GM12864 (cell line): ENCODE results near the gene CELA2B.
"Not testable (repeated sequence)": the region's sequence is repeated elsewhere in the genome, so short reads cannot be mapped to it uniquely, and the experiment has no call there.

Source experiments
- DNase-seq: peaks from one replicate; pipeline ENCODE4 v3.0.0-alpha.2; 2011; ENCODE audit warnings: low read depth
- H3K4me3 ChIP-seq: 2 replicates; pipeline ENCODE4 v1.5.1; 2011; ENCODE audit warnings: mild to moderate bottlenecking, low read depth, low read length, control low read depth
- CTCF ChIP-seq: IDR thresholded peaks from 2 replicates; pipeline ENCODE4 v1.5.1; 2011; ENCODE audit warnings: low read depth, mild to moderate bottlenecking, moderate library complexity, low read length, control low read depth, inconsistent platforms; ENCODE audit errors: missing control alignments

The CELA2B gene

DNA sequence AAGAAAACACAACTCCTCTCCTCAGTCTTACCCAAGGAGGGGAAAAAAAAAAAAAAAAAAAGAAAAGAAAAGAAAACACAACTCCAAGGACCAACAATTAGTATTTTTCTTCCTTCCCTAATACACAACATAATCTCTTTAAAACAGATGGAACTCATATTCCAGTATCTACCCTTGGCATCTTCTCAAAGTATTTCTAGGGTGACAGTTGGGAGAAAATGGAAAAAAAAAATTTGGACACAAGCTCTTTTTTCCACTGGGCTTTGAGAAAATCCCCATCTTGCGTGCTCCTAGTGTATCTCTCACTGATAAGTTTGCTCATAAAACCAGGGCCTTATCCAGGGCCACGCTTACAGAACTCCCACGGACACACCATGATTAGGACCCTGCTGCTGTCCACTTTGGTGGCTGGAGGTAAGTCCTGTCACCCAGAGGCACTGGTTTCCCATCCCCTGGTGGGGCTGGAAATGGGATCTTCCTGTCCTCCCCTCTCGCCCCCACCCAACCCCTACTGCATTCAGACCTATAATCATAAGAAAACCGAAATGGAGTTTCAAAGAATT is at the start of gene CELA2B:
TSS of gene CELA2B (plus strand) at position 353 of the 563 bp plus-strand sequence. CDS start at position 375, 22 bp downstream.
- no peak for TF ChIP-seq CTCF
- no peak for DNase-seq

GRCh38 chr1:15426492-15427279 is 49.2 kb upstream of the CELA2B start:
- DNase-seq: no peak
- no peak overlapping the region for H3K4me3 ChIP-seq

More for the DNA sequence above, at the start of gene CELA2B:
- H3K4me3 ChIP-seq: no peak within 1 kb of the TSS

DNA sequence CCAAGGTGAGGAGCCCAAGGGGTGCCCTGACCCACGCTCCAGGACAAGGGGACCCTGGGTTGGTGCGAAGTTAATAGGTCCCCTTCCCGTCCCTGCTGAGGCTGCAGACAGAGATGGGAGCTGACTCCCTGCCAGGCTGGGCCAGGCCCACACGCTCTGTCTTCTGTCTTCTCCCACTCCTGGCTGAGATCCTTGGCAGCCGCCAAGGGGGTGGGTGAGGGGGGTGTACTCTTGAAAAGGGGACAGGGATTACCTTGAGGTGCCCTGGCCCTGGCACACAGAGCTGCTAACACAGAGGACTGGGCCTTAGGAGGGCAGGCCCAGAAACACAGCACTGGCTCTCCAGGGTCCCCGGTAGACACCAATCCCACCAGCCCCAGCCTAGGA is 48.6 kb upstream of the CELA2B start:
- TF ChIP-seq CTCF: no peak
- H3K4me3 ChIP-seq: no peak overlapping the region
- no peak for DNase-seq

More at GRCh38 chr1:15426492-15427279, 49.2 kb upstream of the CELA2B start:
- no peak for TF ChIP-seq CTCF

- not testable (repeated sequence) for H3K4me3 ChIP-seq, DNase-seq
Observed at GRCh38 chr1:15428252-15428651, 47.7 kb upstream of the CELA2B start.

GRCh38 chr1:15428815-15429435 is 47.0 kb upstream of the CELA2B start:
- no peak overlapping the region for H3K4me3 ChIP-seq
- DNase-seq: no peak
- no peak for TF ChIP-seq CTCF

DNA sequence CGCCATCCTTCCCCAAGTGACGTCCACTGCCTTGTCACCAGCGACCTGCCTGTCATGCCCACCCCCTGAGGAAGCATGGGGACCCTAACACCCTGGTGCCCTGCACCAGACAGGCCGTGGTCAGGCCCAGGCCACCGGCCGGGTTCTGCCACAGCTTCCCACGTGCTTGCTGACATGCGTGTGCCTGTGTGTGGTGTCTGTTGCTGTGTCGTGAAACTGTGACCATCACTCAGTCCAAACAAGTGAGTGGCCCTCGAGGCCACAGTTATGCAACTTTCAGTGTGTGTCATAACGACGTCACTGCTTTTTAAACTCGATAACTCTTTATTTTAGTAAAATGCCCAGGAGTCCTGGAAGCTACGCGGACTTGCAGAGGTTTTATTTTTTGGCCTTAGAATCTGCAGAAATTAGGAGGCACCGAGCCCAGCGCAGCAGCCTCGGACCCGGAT is 46.2 kb upstream of the CELA2B start:
- no peak overlapping the region for H3K4me3 ChIP-seq
- DNase-seq: no peak
- no peak for TF ChIP-seq CTCF

- no peak for DNase-seq
- TF ChIP-seq CTCF: peak; percentile 99
- H3K4me3 ChIP-seq: no peak overlapping the region
Observed at GRCh38 chr1:15430787-15431570, 44.9 kb upstream of the CELA2B start.
